OCI-LY7 (cell line): ENCODE data around the gene DEPP1. TPM values are rescaled to one million over a fixed set of nuclear protein-coding genes. Genes with fewer than 3 reads are reported as not detected.

ENCODE experiments used
- BruUV-seq: library from RNA; stranded (reverse); fragments of 400-500 nt; replicated peaks from 2 replicates; lab custom pipeline; 2021; lab: Mats Ljungman, UMichigan
- CTCF ChIA-PET: fragments of 300-600 bp; sonication (Branson Sonifier 250); formaldehyde crosslinking; loops from one replicate; lab custom pipeline; 2022; ENCODE audit warnings: antibody characterized with exemption; ENCODE audit not compliant: unreplicated experiment; lab: Charles Lee
- POLR2A ChIA-PET: fragments of 300-600 bp; sonication (Branson Sonifier 250); formaldehyde crosslinking; loops from one replicate; lab custom pipeline; 2022; ENCODE audit warnings: antibody characterized with exemption; lab: Charles Lee
- DNase-seq: peaks from one replicate; pipeline ENCODE4 v3.0.0-alpha.2; 2015; ENCODE audit warnings: low spot score
- H2AFZ ChIP-seq: fragments of 200-600 bp; sonication (generic), shearing (Covaris generic); 2 replicates; pipeline ENCODE4 v1.6.1; 2014; ENCODE audit warnings: mild to moderate bottlenecking, antibody characterized with exemption, low read length, moderate library complexity
- H3K27ac ChIP-seq: fragments of 200-600 bp; sonication (generic); 2 replicates; pipeline ENCODE4 v1.5.1; 2014; ENCODE audit warnings: mixed run types, low read depth, mild to moderate bottlenecking, moderate library complexity, low read length, inconsistent platforms; ENCODE audit not compliant: poor library complexity, severe bottlenecking
- H3K36me3 ChIP-seq: fragments of 200-600 bp; sonication (generic); 2 replicates; pipeline ENCODE4 v1.6.1; 2014; ENCODE audit warnings: mild to moderate bottlenecking, antibody characterized with exemption, low read length, moderate library complexity, mixed read lengths; ENCODE audit not compliant: insufficient read depth
- H3K4me1 ChIP-seq: fragments of 200-600 bp; sonication (generic); 2 replicates; pipeline ENCODE4 v1.5.1; 2014; ENCODE audit warnings: mild to moderate bottlenecking, low read length; ENCODE audit not compliant: insufficient read depth, poor library complexity, severe bottlenecking
- H3K4me2 ChIP-seq: fragments of 200-600 bp; sonication (generic); 2 replicates; pipeline ENCODE4 v1.6.1; 2014; ENCODE audit warnings: mild to moderate bottlenecking, low read length
- H3K4me3 ChIP-seq: fragments of 200-600 bp; sonication (generic); 2 replicates; pipeline ENCODE4 v1.5.1; 2014; ENCODE audit warnings: mild to moderate bottlenecking, low read depth, low read length; ENCODE audit not compliant: poor library complexity, severe bottlenecking
- H3K79me2 ChIP-seq: fragments of 200-600 bp; sonication (generic); 2 replicates; pipeline ENCODE4 v1.6.1; 2016; ENCODE audit warnings: low read depth, mild to moderate bottlenecking, low read length, moderate library complexity, mixed read lengths; ENCODE audit not compliant: insufficient read depth
- H3K9me2 ChIP-seq: fragments of 200-600 bp; sonication (generic); 2 replicates; pipeline ENCODE4 v1.6.1; 2016; ENCODE audit warnings: mild to moderate bottlenecking, low read length, mixed read lengths; ENCODE audit not compliant: insufficient read depth
- H3K9me3 ChIP-seq: fragments of 200-600 bp; sonication (generic); 2 replicates; pipeline ENCODE4 v1.6.1; 2014; ENCODE audit warnings: mild to moderate bottlenecking, mixed run types, low read length, mixed read lengths
- H4K20me1 ChIP-seq: fragments of 200-600 bp; sonication (generic); 2 replicates; pipeline ENCODE4 v1.6.1; 2014; ENCODE audit warnings: mild to moderate bottlenecking, antibody characterized with exemption, low read length, moderate library complexity, mixed read lengths; ENCODE audit not compliant: insufficient read depth
- CTCF ChIP-seq: fragments of 200-600 bp; sonication (generic); conservative IDR thresholded peaks from 2 replicates; pipeline ENCODE4 v1.5.1; 2014; ENCODE audit warnings: mild to moderate bottlenecking, antibody characterized with exemption, low read length, moderate library complexity, mixed read lengths
- EZH2phosphoT487 ChIP-seq: fragments of 200-600 bp; sonication (generic); IDR thresholded peaks from 2 replicates; pipeline ENCODE4 v1.6.1; 2018; ENCODE audit warnings: low read depth, borderline replicate concordance, mild to moderate bottlenecking, mixed run types, antibody characterized with exemption, low read length, moderate library complexity, mixed read lengths
- intact Hi-C: fragments of 100-400 bp; cut with micrococcal nuclease; formaldehyde crosslinking; loops from one replicate; pipeline ENCODE4 v1.10.0; 2022; ENCODE audit not compliant: unreplicated experiment
- total RNA-seq, 2 experiments: library from RNA; depleted of rRNA in 1 of 2; stranded (reverse); fragments of >200 nt in 1 of 2; shearing (Covaris generic) in 1 of 2; gene quantifications; 2 replicates each; pipeline ENCODE4 v1.2.3, GENCODE V29; 2014 to 2022

DEPP1 gene
- total RNA-seq, 2 experiments from 2014 or later: 0.09 TPM; not detected in 1

- peak overlapping the region; percentile 3 for H3K27ac ChIP-seq
- CTCF ChIA-PET: no interaction called here
Observed at GRCh38 chr10:44974628-44975430, 3.8 kb downstream of the DEPP1 start.

GRCh38 chr10:44974082-44974627 lies 4.5 kb downstream of the DEPP1 start:
- H3K27ac ChIP-seq: no peak overlapping the region
- DNase-seq: peak; percentile 17
- BruUV-seq: no TSS peak
- TF ChIP-seq CTCF: no peak
- no peak for TF ChIP-seq EZH2phosphoT487
- no peaks in the 10 kb centered on the region for H3K9me2 ChIP-seq
- peak overlapping the region; percentile 99 for H2AFZ ChIP-seq
- no peaks in the 10 kb centered on the region for H3K36me3 ChIP-seq
- peak overlapping the region; percentile 65 for H3K4me3 ChIP-seq
- CTCF ChIA-PET: no interaction called here
- no peaks in the 10 kb centered on the region for H3K9me3 ChIP-seq
- H3K4me2 ChIP-seq: peak overlapping the region; percentile 78
- H3K4me1 ChIP-seq: peaks cover 18% of the 10 kb centered on the region
- H4K20me1 ChIP-seq: no peaks in the 10 kb centered on the region
- POLR2A ChIA-PET: interaction anchor here (0.6 to 1.9 kb wide), 3 partner anchors 10 to 13 kb away, joined by 3 to 9 read pairs (median 3); no protein-coding TSS in a partner anchor
- intact Hi-C loops: no loop called here
- no peaks in the 10 kb centered on the region for H3K79me2 ChIP-seq

More at GRCh38 chr10:44974628-44975430, 3.8 kb downstream of the DEPP1 start:
- Histone ChIP-seq H3K4me1 (peaks cover 18% of the 10 kb centered on the region), H3K4me2 (peak overlapping the region; percentile 78), H3K9me3 (no peaks in the 10 kb centered on the region), H4K20me1 (no peaks in the 10 kb centered on the region), H3K4me3 (peak overlapping the region; percentile 65), H3K36me3 (no peaks in the 10 kb centered on the region), H2AFZ (peak overlapping the region; percentile 99), H3K9me2 (no peaks in the 10 kb centered on the region), H3K79me2 (no peaks in the 10 kb centered on the region)
- no TSS peak for BruUV-seq
- intact Hi-C loops: loop anchor here (1.0 kb wide), 1 partner anchor 43 kb away; no protein-coding TSS in a partner anchor
- POLR2A ChIA-PET: interaction anchor here (0.6 to 1.9 kb wide), 2 partner anchors 11 kb away, joined by 3 to 9 read pairs; no protein-coding TSS in a partner anchor
- peak; percentile 92 for TF ChIP-seq CTCF
- TF ChIP-seq EZH2phosphoT487: no peak
- DNase-seq: peak; percentile 80
